GM19372 (cell line): ENCODE measurements around the gene KIAA0753.
"Not testable (repeated sequence)": the region's sequence is repeated elsewhere in the genome, so short reads cannot be mapped to it uniquely, and the experiment has no call there.

Source experiments
- ATAC-seq: cut with Tn5 transposase; IDR thresholded peaks from one replicate; pipeline ENCODE4 v1.9.1; 2021; ENCODE audit warnings: mild to moderate bottlenecking, low read depth, moderate library complexity; ENCODE audit not compliant: unreplicated experiment

Gene KIAA0753

GRCh38 chr17:6603744-6604325 lies 36.7 kb downstream of the KIAA0753 start:
- ATAC-seq: no peak

- no peak for ATAC-seq
Measured at GRCh38 chr17:6602141-6602540, 38.4 kb downstream of the KIAA0753 start.

- no peak for ATAC-seq
Measured at GRCh38 chr17:6599364-6599763, 41.1 kb downstream of the KIAA0753 start.

GRCh38 chr17:6597727-6598126 lies 42.8 kb downstream of the KIAA0753 start:
- ATAC-seq: no peak

- no peak for ATAC-seq
Measured at GRCh38 chr17:6596941-6597340, 43.6 kb downstream of the KIAA0753 start.

GRCh38 chr17:6596511-6596910 lies 44.0 kb downstream of the KIAA0753 start:
- no peak for ATAC-seq

GRCh38 chr17:6596081-6596480 lies 44.4 kb downstream of the KIAA0753 start:
- ATAC-seq: no peak

GRCh38 chr17:6593371-6593770 lies 47.1 kb downstream of the KIAA0753 start:
- not testable (repeated sequence) for ATAC-seq

GRCh38 chr17:6592173-6592572 lies 48.3 kb downstream of the KIAA0753 start:
- no peak for ATAC-seq

- ATAC-seq: no peak
Measured at GRCh38 chr17:6591599-6592158, 48.8 kb downstream of the KIAA0753 start.

- no peak for ATAC-seq
Measured at GRCh38 chr17:6589266-6589946, 51.1 kb downstream of the KIAA0753 start.

- ATAC-seq: no peak
Measured at GRCh38 chr17:6588165-6588564, 52.3 kb downstream of the KIAA0753 start.

- ATAC-seq: no peak
Measured at GRCh38 chr17:6587310-6587709, 53.2 kb downstream of the KIAA0753 start.

GRCh38 chr17:6583411-6583810 lies 57.1 kb downstream of the KIAA0753 start:
- no peak for ATAC-seq

- ATAC-seq: no peak
Measured at GRCh38 chr17:6580625-6581024, 59.9 kb downstream of the KIAA0753 start.

- ATAC-seq: no peak
Measured at GRCh38 chr17:6578491-6578890, 62.0 kb downstream of the KIAA0753 start.

- ATAC-seq: no peak
Measured at GRCh38 chr17:6577686-6578263, 62.7 kb downstream of the KIAA0753 start.

- ATAC-seq: no peak
Measured at GRCh38 chr17:6576038-6576785, 64.3 kb downstream of the KIAA0753 start.

- no peak for ATAC-seq
Measured at GRCh38 chr17:6575596-6575988, 64.9 kb downstream of the KIAA0753 start.

GRCh38 chr17:6574687-6575595 lies 65.6 kb downstream of the KIAA0753 start:
- peak; percentile 71 for ATAC-seq
